GM18519 (cell line): ENCODE data around the gene GSE1.

Source experiments
- ATAC-seq: cut with Tn5 transposase; IDR thresholded peaks from one replicate; pipeline ENCODE4 v1.9.1; 2021; ENCODE audit warnings: mild to moderate bottlenecking, moderate library complexity; ENCODE audit not compliant: unreplicated experiment, low FRiP score

GSE1 gene

GRCh38 chr16:85657267-85657650 lies 44.1 kb downstream of the GSE1 start:
- ATAC-seq = no peak

GRCh38 chr16:85657996-85658395 lies 44.9 kb downstream of the GSE1 start:
- ATAC-seq = no peak

GRCh38 chr16:85658504-85659326 lies 45.6 kb downstream of the GSE1 start:
- ATAC-seq = no peak

- no peak for ATAC-seq
These were observed 46.2 kb downstream of the GSE1 start for GRCh38 chr16:85659336-85659735.

GRCh38 chr16:85659805-85660511 lies 46.8 kb downstream of the GSE1 start:
- no peak for ATAC-seq

- no peak for ATAC-seq
These were observed 48.0 kb downstream of the GSE1 start for GRCh38 chr16:85660843-85661739.

- ATAC-seq = no peak
These were observed 48.8 kb downstream of the GSE1 start for GRCh38 chr16:85661740-85662481.

- ATAC-seq = no peak
These were observed 49.3 kb downstream of the GSE1 start for GRCh38 chr16:85662482-85662812.

GRCh38 chr16:85662976-85663830 lies 50.1 kb downstream of the GSE1 start:
- ATAC-seq = no peak

GRCh38 chr16:85663891-85664321 lies 50.8 kb downstream of the GSE1 start:
- ATAC-seq = no peak

GRCh38 chr16:85664580-85665372 lies 51.7 kb downstream of the GSE1 start:
- no peak for ATAC-seq

GRCh38 chr16:85665373-85665740 lies 52.2 kb downstream of the GSE1 start:
- no peak for ATAC-seq

- no peak for ATAC-seq
These were observed 52.8 kb downstream of the GSE1 start for GRCh38 chr16:85665929-85666328.

GRCh38 chr16:85667261-85667660 lies 54.1 kb downstream of the GSE1 start:
- ATAC-seq = no peak

GRCh38 chr16:85667841-85668413 lies 54.8 kb downstream of the GSE1 start:
- ATAC-seq = no peak

- no peak for ATAC-seq
These were observed 55.7 kb downstream of the GSE1 start for GRCh38 chr16:85668676-85669424.

- ATAC-seq = no peak
These were observed 57.7 kb downstream of the GSE1 start for GRCh38 chr16:85670840-85671239.
